HG02642 (cell line): ENCODE results near the gene ABCB4.

ENCODE experiments used
- ATAC-seq: cut with Tn5 transposase; IDR thresholded peaks from one replicate; pipeline ENCODE4 v1.9.1; 2021; ENCODE audit warnings: mild to moderate bottlenecking; ENCODE audit not compliant: unreplicated experiment, poor library complexity

ABCB4 gene

DNA sequence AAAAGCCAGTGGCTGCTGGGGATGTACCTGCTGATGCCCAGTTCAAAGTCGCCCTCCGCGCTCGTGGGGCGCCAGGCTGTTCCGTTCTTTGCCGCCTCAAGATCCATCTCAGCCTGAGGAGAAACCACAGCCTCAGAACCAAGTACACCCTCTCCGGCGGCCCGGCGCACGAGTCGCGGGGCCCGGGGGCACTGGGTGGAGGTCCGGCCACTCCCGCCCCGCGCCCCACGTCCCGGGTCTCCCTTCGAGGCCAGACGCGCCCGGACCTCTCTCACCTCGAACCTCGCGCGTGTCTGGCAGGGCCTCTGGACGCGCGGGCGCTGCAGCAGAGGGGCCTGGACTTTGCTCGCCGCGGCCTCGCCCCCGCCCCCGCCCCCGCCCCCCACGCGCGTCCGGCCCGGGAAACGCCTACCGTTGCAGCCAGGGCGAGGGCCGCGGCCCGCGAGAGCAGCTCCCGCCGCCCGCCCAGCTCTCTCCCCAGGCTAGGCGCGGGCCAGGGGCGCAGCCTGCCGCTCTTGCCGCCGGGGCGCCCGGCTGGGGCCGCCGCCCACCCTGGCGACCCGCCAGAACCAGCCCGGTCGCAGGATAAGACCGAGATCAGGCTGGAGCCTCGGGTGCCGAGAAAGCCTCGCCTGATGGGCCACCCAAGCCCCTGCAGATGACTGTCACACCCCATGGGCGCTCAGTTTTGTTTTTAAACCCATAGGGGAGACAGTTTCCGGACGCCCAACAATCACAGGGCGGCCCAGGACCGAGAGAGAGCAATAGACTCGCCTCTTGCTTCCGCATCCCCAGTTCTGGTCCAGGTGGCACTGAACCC, at the start of gene ABCB4:
Gene ABCB4 (minus strand): TSS at position 322 of the 820 bp plus-strand sequence. CDS start 215 bp downstream, at position 107.
- ATAC-seq = peak; percentile 32

DNA sequence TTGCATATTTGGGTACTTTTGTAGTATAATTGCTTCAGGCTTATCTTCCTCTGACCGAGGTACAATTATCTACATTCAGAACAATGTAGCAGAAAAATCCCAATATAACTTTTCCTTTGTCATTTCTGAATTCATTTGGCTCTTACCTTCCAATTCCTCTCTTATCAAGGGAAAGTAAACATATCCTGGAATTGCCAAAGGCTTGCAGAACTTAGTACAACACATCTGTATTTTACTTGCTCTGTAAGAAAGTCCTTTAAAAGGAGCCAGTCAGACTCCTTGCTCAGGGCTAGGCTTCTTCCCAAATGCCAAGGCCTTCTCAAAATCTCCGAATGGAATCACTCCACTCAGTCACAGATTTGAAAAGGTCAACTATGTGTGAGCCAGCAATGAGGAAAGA, 43.3 kb upstream of the ABCB4 start:
- no peak for ATAC-seq

DNA sequence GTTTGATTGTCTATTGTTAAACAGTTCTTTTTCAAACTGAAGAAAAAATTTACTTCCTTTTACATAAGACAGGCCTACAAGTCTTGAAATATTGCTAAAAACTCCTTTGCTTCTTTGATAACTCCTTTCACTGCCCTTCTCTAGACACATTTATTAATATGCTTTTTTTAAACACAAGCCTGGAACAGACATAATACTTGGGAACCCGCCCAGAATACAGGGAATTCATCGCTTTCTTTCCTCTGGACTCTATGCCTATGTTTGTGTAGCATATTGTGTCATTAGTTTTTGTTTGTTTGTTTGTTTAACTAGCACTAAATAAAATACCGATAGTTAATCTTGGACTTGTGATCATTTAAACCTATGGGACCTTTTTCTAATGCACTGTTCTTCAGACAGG, 42.4 kb upstream of the ABCB4 start:
- no peak for ATAC-seq

DNA sequence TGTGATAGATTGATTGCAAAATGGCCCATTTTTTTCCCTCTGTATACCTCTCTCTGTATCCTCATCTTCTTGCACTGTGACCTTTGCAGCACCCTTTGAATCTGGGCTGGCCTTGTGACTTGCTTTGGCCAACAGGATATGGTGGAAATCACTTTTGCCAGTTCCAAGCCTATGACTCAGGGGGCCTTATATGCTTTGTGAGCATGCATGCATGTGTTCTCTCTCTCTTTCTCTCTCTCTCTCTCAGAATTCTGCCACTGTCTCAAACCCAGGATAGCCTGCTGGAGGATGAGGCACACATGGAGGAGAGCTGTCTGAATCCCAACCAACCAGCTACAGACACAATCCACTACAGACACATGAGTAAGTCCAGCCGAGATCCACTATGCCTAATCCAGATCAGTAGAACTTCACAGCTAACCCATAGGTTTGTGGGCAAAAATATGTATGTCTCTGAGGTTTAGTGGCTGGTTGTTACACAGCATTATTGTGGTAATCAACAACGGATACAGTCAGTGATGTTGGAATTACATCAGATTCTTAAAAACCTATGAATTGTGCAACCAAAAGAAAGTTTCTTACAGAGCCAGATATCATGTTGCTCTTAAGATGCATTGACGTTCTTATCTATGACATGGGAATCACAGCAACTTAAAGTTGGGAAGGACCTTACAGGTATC, 41.8 kb upstream of the ABCB4 start:
- no peak for ATAC-seq

DNA sequence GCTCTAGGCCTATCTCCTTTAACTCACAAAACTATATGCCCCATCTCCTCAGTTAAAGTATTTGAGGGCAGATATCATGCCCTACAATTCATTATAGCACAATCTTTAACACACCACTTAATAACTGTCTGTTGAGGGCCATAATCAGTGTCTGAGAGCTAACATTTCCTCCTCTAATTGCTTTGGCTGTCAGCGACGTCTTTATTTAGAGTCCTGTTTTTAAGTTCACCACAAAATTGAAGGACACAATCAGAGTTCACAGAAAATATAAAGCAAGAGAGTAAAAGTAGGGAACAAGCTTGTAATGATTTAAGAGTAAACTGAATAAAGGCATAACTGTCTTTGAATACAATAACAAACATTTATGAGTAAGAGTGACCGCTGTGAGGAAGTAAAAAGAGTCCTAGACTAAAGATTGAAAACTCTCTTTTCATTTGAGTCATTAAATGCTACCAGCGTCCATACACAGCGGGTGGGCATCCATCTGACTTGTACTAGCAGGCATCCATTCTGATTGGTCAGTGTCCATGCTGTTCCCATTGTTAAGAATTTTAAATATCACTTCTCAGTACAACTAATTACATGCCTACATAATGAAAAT, 38.4 kb upstream of the ABCB4 start:
- no peak for ATAC-seq

DNA sequence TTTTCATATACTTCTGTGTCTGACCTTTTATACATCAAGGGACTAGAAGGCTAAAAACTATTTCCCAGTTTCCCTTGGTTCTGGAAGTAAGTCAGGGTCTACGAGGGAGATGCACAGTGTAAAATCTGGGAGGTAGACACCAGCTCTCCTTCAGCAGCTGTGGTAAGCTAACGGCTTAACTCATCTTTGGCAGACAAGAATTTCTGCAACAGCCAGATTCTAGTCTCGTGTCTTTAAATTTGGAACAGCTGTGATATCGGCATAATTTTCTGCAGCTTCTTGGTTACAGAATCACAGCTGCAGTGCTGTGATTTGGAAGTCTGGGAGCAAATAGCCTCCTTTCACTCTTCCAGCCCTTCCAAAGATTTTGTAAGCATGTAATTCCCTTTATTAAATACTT, 37.4 kb upstream of the ABCB4 start:
- ATAC-seq = no peak

DNA sequence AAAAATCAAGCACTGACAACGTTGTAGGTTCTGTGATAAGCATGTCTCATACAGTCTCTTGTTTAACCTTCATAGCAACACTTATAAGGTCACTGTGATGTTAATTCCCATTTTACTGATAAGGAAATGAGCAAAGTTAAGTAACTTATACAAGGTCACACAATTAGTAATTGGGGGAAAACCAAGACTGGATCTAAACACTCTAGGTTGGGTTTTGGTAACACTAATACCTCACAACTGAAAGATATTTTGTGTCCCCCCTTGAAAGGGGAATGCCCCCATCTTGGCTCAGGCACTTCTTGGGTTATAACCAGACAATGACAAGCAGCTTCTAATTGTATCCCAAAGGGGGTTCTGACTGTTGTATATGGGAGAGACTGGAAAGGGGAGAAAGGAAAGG, 36.0 kb upstream of the ABCB4 start:
- no peak for ATAC-seq

DNA sequence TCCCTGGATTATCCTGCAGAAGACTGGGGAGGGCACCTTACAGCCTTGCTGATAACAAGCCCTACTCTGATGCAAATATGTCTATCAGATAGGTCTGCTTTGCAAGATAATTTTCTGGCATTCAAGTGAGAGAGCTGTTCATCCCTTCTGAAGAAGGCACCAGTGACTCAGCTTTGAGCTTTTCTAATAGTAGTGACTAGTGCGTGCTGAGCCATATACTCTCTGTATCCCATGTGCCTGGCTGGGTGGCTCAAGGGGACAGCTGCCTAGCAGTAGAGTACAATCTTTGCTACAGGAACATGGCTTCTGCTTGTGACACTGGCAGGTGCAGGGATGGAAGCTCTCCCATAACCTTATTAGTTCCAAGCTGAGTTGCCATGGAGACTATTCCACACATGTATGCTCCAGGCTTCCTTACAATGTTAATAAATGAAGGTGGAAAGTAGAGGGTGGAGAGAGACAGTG, 35.0 kb upstream of the ABCB4 start:
- ATAC-seq = no peak

DNA sequence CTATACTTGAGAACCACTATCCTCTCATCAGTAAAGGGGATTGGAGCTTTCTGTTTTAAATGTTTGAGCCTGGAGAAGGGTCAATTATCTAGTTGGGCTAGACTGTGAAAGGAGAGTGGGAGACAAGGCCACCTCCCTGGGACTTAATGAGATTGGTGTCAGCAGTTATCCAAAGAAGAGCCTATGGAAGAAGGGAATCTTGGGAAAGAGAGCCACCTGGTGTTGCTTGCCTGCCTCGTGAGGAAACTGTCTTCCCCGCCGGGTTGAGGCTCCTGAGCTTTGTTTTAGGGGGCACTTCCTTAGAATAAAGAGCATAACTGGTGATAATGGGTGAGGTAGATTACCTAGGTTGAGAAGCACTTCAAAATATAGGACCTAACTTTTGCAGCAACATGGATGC, 32.0 kb upstream of the ABCB4 start:
- ATAC-seq = no peak

DNA sequence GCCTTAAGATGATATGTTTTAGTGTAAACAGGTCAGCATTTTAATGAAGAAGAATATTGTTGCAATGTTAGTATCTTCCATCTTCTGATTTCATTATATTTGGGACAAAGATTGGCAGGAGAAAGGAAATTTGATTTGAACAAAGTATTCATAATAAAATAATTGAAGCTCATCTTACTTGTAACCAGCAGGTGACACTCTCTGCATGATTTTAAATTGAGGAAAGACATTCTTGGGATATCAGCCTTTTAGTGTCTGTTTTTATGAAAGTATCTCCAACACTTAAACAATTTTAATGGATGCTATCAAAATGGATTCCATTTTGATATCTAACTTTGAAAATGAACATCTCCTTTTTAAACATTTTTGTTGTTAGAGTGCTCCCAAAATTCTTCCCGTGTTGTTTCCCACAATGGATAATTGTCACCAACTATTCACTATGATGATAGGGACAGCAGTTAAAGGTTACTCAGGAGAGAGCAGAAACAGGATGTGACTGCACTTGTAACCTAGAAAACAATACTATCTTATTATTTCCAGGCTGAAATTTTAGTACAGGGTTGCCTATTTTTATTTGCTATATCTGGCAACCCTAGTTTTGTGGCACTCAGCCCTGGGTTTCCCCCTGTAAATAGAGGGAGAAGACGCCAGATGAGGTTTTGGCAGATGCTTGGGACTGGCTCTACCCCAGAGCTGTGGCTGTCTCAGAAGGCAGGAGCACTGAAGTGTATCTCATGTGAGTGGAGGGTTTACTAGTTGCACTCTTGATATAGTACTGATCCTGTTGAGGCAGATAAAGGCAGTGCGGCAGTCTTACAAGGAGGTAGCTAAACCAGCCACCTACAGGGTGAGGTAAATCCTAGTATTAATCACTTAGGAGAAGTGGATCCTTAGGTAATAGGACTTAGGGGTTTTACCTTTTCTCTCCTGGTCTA, 31.0 kb upstream of the ABCB4 start:
- ATAC-seq = no peak

DNA sequence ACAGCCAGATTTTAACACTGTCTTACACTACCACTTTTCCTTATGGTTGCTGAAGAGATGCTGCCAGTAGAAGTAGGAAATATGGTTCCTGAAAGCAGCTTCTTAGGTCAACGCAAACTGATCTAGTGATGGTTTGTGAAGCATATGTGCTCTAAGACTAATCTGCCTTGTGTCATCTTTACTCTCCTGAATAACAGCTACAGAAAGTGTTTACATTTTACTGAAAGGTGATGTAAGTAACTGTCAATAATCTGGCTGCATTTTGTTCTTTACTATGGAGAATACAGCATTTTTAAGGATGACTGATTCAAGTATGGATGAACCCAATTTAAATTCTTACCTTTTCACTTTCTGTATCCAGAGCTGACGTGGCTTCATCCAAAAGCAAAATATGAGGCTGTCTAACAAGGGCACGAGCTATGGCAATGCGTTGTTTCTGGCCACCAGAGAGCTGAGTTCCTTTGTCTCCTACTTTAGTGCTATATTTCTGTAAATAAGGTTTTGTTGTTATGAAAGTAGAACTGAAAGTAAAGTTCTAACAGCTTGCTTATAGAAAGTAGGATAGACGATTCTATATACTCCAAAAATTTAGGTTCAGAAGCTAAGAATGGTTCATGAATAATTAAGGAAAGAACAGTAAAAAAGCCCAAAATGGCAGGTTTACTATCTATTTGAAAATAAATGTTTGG, 30.2 kb upstream of the ABCB4 start:
- no peak for ATAC-seq

DNA sequence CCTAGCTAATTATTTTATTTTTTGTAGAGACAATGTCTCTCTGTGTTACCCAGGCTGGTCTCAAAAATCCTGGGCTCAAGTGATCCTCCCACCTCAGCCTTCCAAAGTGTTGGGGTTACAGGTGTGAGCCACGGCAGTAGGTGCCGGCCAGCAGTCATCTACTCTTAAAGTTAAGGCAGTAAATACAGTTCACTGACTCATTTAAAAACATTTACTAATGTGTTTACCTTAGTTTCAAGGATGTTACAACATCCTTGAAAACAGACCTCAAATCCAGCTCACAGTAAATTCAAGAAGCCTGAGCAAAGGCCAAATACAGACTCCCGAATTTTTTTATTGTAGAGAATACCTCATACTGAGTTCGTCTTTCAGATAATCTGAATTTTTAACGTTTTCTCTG, 29.6 kb upstream of the ABCB4 start:
- ATAC-seq = no peak

DNA sequence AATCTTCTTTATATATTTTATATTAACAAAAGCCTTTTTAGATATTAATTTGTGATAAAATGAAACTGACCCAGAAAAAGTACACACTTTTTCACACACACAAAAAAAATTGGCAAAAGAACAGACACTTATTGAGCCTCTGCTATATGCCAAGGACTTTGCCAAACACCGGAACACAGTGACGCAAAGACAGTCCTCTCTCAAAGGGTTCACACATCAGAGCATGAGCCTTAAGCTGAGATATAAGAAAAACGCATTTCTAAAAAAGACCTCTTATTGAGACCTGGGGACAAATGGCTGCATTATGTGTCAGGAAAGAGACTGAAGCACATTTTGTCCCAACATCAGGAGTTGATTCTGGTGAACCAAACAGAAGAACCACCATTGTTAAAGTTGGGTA, 24.0 kb upstream of the ABCB4 start:
- no peak for ATAC-seq

DNA sequence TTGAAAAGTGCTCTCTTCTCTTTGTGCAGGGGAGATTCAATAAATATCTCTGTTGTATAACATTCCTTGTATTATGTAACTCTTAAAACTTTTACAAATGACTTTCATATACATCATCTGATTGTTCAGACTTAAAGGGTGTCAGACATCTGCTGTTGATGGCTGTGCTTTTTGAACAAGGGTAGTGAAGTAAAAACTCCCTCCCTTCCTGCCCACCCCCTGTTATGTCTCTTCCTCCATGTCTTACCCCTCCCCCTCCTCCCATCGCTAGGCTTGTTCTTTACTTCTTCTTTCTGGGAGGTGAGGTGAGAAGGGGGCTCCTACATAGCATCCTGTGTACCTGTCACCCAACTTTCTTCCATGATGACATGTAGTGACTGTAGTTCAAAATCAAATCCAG, 23.4 kb upstream of the ABCB4 start:
- no peak for ATAC-seq

DNA sequence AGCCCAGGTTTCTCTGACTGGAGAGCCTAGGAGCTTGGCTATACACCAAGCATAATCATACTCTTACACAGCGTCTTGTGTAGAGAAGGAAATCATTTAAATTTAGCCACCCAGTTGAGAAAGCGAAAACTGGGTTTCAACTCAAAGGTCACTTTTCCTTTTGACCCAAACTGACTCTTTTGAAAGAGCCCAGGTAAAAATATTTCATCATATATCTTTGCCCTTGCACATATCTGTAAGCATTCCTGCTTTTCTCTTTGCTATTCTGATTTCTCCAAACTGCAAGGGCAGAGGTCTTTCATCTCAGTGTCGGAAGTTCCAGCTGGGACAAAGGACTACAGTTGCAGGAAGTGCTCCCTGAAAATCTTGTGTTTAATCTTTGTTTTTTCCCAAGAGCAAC, 22.0 kb upstream of the ABCB4 start:
- ATAC-seq = no peak

DNA sequence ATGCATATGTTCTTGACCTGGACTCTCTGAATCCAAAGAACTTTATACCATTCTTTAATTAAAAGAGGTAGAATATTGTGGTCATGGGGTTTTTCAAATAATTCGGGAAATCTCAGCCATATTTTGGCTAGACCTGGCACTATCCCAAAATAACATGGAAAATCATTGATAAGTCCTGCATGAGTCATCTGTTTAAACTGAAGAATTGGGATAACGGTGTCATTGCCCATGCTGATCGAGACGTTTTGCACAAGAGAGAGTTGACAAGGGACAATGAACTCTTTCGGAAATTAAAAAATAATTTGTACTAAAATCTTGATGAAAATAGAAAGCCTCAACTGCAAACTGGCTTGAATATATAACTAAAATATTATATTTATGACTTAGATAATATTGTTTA, 19.9 kb upstream of the ABCB4 start:
- no peak for ATAC-seq

DNA sequence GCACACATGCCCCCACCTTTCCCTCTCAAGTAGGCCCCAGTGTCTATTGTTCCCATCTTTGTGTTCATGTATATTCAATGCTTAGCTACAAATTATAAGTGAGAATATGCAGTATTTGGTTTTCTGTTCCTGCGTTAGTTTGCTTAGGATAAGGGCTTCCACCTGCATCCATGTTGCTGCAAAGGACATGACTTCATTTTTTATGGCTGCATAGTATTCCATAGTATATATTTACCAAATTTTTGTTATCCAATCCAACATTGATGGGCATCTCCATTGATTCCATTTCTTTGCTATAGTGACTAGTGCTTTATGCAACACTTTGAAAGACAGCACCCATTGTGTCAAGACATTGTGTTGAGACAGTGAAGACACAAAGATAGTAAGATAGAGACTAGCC, 19.0 kb upstream of the ABCB4 start:
- no peak for ATAC-seq

DNA sequence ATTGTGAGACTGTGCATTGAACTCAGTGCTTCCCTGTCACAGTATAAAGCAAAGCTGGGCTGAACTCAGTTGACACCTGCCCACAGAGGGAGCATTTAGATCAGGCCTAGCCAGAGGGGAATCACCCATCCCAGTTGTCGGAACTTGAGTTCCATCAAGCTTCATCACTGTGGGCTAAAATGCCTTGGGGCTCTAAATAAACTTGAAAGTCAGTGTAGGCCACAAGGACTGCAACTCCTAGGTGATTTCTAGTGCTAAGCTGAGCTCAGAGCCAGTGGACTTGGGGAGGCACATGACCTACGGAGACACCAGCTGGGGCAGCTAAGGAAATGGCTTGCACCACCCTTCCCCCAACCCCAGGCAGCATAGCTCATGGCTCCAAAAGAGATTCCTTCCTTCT, 7.7 kb upstream of the ABCB4 start:
- ATAC-seq = no peak

DNA sequence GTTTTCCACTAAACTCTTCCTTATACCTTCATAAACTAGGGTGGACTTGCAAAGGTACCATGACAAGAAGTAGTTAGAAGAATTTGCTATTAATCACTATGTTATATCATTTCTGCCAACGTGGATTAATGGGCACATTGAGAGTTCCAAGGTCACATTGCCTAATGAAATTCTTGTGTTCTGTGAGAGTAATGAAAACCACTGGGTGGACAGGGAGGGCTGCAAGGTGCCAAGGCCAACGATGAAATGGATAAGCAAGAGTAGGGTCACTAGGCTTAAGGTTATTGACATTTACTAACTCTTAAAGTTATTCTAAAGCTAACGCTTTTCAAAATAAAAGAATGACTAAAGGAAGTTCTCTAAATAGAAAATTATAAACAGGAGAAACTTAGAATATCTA, 6.6 kb upstream of the ABCB4 start:
- ATAC-seq = no peak

DNA sequence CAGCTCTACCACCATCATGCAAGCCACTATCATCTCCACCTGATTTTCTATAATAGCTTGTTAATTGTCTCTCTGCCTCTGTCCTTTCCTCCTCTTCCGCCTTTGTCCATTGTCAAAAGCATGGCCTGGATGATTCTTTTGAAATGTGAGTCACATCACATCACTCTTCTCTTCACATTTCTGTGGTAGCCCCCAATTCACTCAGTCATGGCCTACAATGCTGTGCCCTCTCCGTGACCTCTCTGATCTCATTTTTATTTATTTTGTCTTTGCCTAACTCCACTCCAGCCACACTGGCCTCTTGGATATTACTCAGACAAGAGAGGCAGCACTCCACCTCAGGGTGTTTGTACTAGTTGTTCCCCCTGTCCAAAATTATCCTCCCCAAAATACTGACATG, 4.9 kb upstream of the ABCB4 start:
- ATAC-seq = no peak
